Upper lobe of left lung (tissue), 4 donors: Measurements from ENCODE around the gene WSB1.

Experiments used
- CTCF ChIP-seq, 6 experiments: fragments of 450-650 bp in 4 of 6; fragments of 200-600 bp in 2 of 6; sonication (generic) in 2 of 6; IDR thresholded peaks; one replicate each; pipeline ENCODE4 v1.5.1; 2016 to 2019; ENCODE audit warnings: antibody characterized with exemption in 6 of 6
- POLR2A ChIP-seq, 4 donors: fragments of 450-650 bp; IDR thresholded peaks; one replicate each; pipeline ENCODE4 v1.5.1; 2016 to 2017; ENCODE audit warnings: antibody characterized with exemption in 4 of 4, mild to moderate bottlenecking in 2 of 4

- TF ChIP-seq CTCF (IDR thresholded peaks at IDR 0.05) (no peak), POLR2A (IDR thresholded peaks at IDR 0.05) (no peak)
Measured at GRCh38 chr17:27310565-27311110, 16.7 kb downstream of the WSB1 start.
